HEK293 (cell line): ENCODE results near the gene ERBB4.

Experiments used
- SETDB1 ChIP-seq: IDR thresholded peaks from one replicate; pipeline ENCODE4 v1.6.1; 2017; ENCODE audit warnings: mild to moderate bottlenecking, low read length, moderate library complexity, mixed read lengths; ENCODE audit not compliant: insufficient read length
- SP2 ChIP-seq: fragments of 450-650 bp; formaldehyde crosslinking; IDR thresholded peaks from 2 replicates; pipeline ENCODE4 v1.5.1; 2016; ENCODE audit warnings: missing biosample characterization, missing genetic modification characterization
- ZBTB20 ChIP-seq: fragments of 450-650 bp; formaldehyde crosslinking; IDR thresholded peaks from 2 replicates; pipeline ENCODE4 v1.5.1; 2016; ENCODE audit warnings: missing biosample characterization, missing genetic modification characterization
- ZBTB8A ChIP-seq: fragments of 450-650 bp; formaldehyde crosslinking; IDR thresholded peaks from 2 replicates; pipeline ENCODE4 v1.5.1; 2016; ENCODE audit warnings: missing biosample characterization, missing genetic modification characterization
- ZNF121 ChIP-seq: fragments of 450-650 bp; formaldehyde crosslinking; IDR thresholded peaks from 2 replicates; pipeline ENCODE4 v1.5.1; 2016; ENCODE audit warnings: missing biosample characterization, missing genetic modification characterization
- ZNF560 ChIP-seq: fragments of 450-650 bp; formaldehyde crosslinking; IDR thresholded peaks from 2 replicates; pipeline ENCODE4 v1.5.1; 2017; ENCODE audit warnings: missing biosample characterization, missing genetic modification characterization, borderline replicate concordance
- ZNF596 ChIP-seq: fragments of 450-650 bp; IDR thresholded peaks from 2 replicates; pipeline ENCODE4 v1.5.0; 2018; ENCODE audit warnings: missing biosample characterization, mild to moderate bottlenecking, missing genetic modification characterization, moderate library complexity
- ZNF704 ChIP-seq: fragments of 450-650 bp; formaldehyde crosslinking; IDR thresholded peaks from 2 replicates; pipeline ENCODE4 v1.5.1; 2016; ENCODE audit warnings: missing biosample characterization, missing genetic modification characterization
- TF ChIP-seq, protein P1 (sequence below): fragments of 450-650 bp; formaldehyde crosslinking; IDR thresholded peaks from 2 replicates; pipeline ENCODE4 v1.5.1; 2016; ENCODE audit warnings: missing biosample characterization, missing genetic modification characterization
- TF ChIP-seq, protein P2 (sequence below): fragments of 450-650 bp; formaldehyde crosslinking; IDR thresholded peaks from 2 replicates; pipeline ENCODE4 v1.5.1; 2017; ENCODE audit warnings: missing biosample characterization, missing genetic modification characterization
- TF ChIP-seq, protein P3 (sequence below): fragments of 450-650 bp; formaldehyde crosslinking; IDR thresholded peaks from 2 replicates; pipeline ENCODE4 v1.5.1; 2016; ENCODE audit warnings: missing biosample characterization, missing genetic modification characterization, low read depth

DNA sequence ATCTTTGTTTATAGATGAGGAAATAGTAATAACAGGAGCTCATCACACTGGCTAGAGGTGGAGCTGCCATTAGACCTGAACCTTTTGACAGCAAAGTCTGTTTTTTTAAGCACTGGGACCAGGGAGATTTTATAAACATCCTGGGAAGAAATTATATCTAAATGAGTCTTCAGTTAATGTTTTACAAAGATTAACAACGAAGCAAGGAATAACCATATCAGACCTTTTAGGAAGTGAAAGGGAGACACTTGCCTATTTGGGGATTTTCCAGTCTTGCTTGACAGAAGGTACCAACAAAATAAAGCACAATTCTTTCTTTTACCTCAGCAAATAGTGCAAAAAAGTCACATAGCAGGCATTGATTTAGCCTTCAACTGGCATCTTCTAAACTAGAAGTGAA is 1205.2 kb downstream of the ERBB4 start:
- TF ChIP-seq ZNF596 (tag by site-specific recombination) = no peak
- no peak for TF ChIP-seq ZNF121 (tag by site-specific recombination)
- TF ChIP-seq, protein P1, sequence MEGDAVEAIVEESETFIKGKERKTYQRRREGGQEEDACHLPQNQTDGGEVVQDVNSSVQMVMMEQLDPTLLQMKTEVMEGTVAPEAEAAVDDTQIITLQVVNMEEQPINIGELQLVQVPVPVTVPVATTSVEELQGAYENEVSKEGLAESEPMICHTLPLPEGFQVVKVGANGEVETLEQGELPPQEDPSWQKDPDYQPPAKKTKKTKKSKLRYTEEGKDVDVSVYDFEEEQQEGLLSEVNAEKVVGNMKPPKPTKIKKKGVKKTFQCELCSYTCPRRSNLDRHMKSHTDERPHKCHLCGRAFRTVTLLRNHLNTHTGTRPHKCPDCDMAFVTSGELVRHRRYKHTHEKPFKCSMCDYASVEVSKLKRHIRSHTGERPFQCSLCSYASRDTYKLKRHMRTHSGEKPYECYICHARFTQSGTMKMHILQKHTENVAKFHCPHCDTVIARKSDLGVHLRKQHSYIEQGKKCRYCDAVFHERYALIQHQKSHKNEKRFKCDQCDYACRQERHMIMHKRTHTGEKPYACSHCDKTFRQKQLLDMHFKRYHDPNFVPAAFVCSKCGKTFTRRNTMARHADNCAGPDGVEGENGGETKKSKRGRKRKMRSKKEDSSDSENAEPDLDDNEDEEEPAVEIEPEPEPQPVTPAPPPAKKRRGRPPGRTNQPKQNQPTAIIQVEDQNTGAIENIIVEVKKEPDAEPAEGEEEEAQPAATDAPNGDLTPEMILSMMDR (tag by site-specific recombination) = no peak
- TF ChIP-seq, protein P2, sequence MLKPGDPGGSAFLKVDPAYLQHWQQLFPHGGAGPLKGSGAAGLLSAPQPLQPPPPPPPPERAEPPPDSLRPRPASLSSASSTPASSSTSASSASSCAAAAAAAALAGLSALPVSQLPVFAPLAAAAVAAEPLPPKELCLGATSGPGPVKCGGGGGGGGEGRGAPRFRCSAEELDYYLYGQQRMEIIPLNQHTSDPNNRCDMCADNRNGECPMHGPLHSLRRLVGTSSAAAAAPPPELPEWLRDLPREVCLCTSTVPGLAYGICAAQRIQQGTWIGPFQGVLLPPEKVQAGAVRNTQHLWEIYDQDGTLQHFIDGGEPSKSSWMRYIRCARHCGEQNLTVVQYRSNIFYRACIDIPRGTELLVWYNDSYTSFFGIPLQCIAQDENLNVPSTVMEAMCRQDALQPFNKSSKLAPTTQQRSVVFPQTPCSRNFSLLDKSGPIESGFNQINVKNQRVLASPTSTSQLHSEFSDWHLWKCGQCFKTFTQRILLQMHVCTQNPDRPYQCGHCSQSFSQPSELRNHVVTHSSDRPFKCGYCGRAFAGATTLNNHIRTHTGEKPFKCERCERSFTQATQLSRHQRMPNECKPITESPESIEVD = no peak
- TF ChIP-seq SP2 (tag by site-specific recombination) = no peak
- no peak for TF ChIP-seq ZNF704 (tag by site-specific recombination)
- no peak for TF ChIP-seq ZBTB20 (tag by site-specific recombination)
- no peak for TF ChIP-seq SETDB1
- no peak for TF ChIP-seq ZNF560
- no peak for TF ChIP-seq ZBTB8A (tag by site-specific recombination)
- TF ChIP-seq, protein P3, sequence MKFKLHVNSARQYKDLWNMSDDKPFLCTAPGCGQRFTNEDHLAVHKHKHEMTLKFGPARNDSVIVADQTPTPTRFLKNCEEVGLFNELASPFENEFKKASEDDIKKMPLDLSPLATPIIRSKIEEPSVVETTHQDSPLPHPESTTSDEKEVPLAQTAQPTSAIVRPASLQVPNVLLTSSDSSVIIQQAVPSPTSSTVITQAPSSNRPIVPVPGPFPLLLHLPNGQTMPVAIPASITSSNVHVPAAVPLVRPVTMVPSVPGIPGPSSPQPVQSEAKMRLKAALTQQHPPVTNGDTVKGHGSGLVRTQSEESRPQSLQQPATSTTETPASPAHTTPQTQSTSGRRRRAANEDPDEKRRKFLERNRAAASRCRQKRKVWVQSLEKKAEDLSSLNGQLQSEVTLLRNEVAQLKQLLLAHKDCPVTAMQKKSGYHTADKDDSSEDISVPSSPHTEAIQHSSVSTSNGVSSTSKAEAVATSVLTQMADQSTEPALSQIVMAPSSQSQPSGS (tag by site-specific recombination) = no peak
